NCI-H2029 (cell line): ENCODE data around the gene TNFSF13B.
A peak's percentile ranks its signal among the peaks of the same experiment; 100 is the strongest.
"Not testable (repeated sequence)": the region's sequence is repeated elsewhere in the genome, so short reads cannot be mapped to it uniquely, and the experiment has no call there.

Experiments
- DNase-seq: peaks from one replicate; lab custom pipeline; 2025; lab: John Stamatoyannopoulos, UW

TNFSF13B gene

DNA sequence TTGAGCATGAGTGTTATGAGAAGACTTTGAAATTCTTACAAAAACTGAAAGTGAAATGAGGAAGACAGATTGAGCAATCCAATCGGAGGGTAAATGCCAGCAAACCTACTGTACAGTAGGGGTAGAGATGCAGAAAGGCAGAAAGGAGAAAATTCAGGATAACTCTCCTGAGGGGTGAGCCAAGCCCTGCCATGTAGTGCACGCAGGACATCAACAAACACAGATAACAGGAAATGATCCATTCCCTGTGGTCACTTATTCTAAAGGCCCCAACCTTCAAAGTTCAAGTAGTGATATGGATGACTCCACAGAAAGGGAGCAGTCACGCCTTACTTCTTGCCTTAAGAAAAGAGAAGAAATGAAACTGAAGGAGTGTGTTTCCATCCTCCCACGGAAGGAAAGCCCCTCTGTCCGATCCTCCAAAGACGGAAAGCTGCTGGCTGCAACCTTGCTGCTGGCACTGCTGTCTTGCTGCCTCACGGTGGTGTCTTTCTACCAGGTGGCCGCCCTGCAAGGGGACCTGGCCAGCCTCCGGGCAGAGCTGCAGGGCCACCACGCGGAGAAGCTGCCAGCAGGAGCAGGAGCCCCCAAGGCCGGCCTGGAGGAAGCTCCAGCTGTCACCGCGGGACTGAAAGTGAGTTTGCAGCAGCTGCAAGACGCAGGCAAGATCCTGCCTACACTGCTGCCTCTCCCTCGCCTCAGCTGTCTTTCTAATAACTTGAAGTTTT lies at the start of gene TNFSF13B:
Gene TNFSF13B, plus strand, starts transcription at position 118 of the 728 bp plus-strand sequence. Its CDS starts 178 bp downstream, at position 296.
- DNase-seq = no peak

DNA sequence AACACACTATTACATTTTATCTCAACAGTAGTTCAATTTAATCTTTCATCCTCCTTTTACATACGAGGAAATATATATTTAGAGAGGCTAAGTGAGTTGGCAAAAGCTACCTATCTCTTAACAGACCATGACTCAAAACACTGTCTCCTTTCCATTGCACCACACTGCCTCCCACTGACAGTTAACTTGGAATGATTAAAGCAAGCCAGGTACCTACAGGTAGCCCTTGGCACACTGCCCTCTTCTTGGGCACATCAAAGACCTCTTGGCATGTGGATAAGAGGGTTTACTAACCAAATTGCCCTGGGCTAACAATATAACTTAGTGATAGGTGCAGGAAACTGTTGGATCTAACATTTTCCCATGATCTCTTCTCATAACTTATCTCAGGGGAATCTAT lies 49.5 kb upstream of the TNFSF13B start:
- DNase-seq = peak; percentile 9

DNA sequence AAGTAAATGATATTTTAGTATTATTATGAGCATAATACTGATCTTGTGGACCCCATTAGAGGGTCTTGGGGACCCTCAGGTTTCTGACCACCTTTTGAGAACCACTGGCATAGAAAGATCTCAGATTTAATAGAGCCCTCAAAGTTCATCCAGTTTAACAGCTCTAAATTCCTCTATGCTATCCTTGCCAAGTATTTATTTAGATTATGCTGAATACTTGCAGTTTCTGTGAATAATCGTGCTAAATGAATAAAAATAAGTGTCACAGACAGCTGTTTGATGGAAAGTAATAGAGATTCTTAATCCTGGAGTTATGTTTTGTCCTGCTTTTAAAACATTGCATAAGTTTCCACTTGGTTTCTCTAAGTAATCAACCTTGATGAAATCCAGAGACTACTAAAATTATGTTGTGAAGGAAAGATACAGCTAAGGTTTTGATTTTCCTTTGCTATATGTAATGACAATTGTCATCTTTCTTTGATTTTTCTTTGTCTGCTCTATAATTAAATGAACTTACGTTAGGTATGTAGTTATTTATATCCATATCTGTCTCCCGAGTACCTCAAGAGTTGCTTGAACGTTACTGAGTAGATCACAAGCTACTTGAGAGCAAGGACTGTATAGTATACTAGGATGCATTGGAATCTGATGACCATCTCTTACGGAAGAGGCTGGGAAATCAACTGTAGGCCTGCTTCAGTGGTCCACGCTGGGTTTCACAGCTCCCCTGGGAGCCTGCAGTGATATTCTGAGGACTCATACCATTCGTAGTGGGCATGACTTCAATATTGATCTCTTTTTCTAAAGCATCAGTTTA lies 45.6 kb upstream of the TNFSF13B start:
- no peak for DNase-seq

GRCh38 chr13:108225440-108225839 lies 44.1 kb upstream of the TNFSF13B start:
- no peak for DNase-seq

GRCh38 chr13:108226184-108226583 lies 43.3 kb upstream of the TNFSF13B start:
- DNase-seq = no peak

DNA sequence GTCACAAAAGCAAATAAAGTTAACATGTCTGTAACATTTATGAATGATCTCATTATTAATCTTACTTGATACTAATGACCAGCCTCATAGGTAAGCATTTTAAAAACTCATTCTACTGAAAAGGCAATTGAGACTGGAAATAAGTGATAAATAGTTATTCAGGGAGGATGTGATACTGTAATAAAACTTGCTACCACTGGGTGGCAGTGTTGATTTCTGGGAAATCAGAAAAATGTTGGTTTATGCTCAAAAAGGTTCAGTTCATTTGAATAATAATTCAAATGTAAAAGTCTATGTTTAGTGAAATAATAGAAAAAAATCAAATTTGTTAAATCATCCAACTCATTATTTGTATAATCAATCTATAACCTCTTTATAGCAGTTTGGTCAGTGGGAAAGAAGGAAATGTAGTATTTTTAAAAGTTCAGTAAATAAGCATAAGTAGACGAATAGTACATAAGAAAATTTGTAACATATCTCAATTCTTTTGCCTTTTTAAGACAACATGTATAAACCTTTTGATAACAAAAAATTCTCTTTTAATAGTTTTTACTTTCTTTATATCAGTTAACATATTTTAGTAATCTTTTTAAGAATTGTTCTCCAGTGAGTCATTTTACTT lies 41.8 kb upstream of the TNFSF13B start:
- DNase-seq = no peak

DNA sequence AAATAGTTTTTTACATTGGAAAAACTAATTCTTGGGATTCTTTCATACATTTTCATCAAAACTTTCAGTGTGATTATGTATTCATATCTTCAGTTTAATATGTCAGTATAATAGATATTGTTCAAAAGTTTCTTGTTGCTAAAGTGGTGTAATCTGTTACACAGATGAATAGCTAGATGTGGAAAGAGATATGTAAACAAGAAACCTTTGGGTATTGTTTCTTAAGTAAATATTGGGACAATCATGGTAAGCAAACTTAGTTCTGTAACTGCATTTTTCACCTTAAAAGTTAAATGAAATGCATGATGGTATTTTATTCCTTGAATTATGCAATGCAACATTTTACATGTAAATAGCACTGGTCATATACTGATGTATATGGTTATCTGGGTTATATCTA lies 39.1 kb upstream of the TNFSF13B start:
- no peak for DNase-seq

DNA sequence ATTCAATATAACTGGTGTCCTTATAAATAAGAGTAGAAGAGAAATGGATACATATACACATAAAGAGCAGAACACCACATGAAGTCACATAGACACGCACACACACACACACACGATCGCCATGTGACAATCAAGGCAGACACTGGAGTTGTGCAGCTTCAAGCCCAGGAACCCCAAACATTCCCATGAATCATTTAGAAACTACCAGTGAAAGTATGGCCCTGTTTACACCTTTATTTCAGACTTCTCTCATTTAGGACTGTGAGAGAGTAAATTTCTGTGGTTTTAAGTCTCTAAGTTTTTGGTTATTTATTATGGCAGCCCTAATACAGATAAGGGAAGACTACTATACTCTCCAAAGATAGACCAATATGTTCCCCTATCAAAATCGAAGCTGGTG lies 20.4 kb upstream of the TNFSF13B start:
- DNase-seq = no peak

DNA sequence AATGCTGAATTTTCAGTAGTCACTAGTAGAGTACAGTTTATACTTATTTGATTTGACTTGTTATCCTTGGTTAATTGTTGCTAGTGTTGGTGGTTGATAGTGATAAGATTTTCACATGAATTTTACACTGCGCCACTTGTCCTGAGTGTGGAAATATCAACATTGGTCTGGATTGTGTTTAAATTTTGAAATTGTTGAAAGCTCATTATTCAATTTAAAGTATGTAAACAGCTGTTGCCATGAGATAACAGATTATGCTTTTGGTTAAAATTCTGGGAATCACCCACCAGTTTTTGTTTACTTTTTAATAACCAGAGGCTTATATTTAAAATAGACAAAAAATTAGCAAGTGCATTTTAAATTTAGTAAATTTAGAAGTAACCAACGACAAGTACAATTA lies 12.3 kb upstream of the TNFSF13B start:
- DNase-seq = no peak

- no peak for DNase-seq
Observed at GRCh38 chr13:108263621-108264355, 5.7 kb upstream of the TNFSF13B start.

DNA sequence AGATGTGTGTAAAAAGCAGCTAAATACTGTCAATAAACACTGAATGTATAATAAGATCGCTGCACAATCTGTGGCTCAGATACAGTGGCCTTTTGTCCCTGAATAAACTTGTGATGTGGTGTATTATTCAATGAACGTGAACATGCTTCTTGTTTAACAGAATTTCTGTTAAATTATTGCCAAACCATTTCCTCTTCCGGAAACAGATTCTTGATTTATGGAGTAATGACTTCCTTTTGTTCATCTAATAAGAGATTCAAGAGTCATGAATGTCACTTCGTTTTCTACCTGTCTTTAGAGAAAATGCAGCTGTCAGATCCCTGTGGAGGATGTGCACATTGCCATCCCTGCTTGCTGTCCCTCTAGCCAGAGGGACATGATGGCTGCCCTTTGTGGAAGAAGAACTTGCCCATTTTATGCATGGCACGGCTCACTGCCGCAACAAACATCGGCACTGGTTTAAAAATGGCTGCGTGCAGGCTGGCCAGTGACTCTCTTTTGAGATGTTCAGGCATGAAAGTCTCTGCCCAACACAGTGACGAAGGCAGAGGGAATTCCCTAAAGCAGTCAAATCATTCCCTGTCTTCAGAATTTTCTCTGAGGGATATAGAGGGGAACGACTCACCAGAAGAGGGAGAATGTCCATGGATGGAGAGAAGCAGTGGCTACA lies 3.1 kb upstream of the TNFSF13B start:
- no peak for DNase-seq

DNA sequence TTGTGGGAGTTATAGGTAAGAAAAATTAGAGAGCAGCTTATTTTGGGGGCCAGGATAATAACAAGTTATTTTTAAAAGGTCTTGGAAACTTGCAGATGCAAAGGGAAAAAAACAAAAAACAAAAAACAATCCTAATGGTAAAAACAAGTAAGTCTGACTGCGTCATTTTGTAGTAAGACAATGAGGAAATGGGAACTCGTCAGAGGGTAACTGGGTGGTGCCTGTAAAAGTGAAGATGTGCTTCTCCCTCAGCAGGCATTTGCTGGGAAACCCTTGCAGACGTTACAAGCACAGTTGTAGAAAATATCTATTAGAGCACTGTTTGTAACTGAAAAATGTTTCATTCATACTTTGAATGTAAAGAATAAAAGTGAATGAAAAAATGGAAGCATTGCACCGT lies 2.2 kb upstream of the TNFSF13B start:
- DNase-seq = no peak

DNA sequence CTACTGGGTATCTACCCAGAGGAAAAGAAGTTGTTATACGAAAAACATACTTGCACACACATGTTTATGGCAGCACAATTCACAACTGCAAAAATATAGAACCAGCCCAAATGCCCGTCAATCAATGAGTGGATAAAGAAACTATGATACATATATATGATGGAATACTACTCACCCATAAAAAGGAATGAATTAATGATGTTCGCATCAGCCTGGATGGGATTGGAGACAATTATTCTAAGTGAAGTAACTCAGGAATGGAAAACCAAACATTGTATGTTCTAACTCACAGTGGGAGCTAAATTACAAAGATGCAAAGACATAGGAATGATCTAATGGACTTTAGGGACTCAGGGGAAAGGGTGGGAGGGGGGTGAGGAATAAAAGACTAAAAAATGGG lies 1.7 kb upstream of the TNFSF13B start:
- not testable (repeated sequence) for DNase-seq

- no peak for DNase-seq
Observed at GRCh38 chr13:108268466-108269112, 929 bp upstream of the TNFSF13B start.

GRCh38 chr13:108270442-108270841 lies 924 bp downstream of the TNFSF13B start:
- no peak for DNase-seq

DNA sequence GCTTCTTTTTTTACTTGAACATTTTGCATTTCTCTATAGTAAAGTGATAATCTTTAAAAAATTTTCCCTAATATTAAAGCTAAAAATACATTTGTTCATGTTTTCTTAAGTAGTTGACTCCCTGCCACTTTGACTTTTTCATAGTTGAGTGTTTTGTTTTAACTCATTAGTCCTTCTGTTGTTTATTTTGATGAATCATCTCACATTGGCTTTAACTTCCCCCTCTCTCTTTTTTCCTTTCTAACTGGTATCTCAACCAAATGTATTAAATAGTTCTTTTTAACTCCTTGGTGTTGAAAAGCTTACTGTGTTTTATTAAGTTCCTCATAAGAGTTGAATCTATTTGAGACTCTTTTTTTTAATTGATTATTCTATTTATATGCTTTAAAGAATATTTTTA lies 2.8 kb downstream of the TNFSF13B start:
- no peak for DNase-seq

DNA sequence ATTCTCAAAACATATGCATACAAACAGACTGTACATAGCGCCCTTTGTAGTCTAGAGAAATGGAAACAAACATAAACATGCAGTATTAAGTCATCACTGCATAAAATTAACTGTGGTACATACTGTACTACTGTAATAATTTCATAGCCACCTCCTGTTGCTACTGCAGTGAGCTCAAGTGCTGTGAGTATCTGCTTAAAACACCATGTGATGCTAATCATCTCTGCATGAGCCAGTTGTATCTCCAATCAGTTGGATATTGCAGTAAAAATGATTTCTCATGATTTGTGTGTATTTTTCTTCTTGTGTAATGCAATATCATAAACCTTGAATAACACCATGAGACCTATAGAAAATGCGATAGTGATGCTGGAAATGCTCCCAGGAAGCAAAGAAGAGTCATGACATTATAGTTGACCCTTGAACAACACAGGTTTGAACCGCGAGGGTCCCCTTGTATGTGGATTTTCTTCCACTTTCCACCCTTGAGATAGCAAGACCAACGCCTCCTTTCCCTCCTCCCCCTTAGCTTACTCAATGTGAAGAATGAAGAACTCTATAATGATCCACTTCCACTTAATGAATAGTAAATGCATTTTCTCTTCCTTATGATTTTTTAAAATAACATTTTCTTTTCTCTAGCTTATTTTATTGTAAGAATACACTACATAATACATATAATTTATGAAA lies 4.1 kb downstream of the TNFSF13B start:
- no peak for DNase-seq

GRCh38 chr13:108274718-108275117 lies 5.2 kb downstream of the TNFSF13B start:
- DNase-seq = no peak

DNA sequence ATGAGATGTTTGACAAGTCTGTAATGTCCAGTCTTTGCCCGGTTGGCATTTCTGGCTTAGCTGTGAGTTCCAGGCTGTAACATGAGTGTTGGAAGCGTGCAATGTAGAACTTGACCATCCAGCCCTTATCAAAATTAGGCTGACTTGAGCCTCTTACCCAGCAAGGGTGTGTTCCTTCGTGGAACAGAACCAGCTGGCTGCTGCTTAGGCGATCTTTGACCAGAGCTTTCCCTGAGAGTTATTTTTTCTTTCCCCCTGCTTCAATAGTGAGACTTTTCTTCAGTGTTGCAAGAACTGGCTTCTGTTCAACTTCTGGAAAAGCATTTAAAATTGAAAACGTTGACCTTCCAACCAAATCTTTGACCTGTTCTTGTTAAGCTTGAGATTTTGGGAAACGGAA lies 6.5 kb downstream of the TNFSF13B start:
- DNase-seq = no peak

DNA sequence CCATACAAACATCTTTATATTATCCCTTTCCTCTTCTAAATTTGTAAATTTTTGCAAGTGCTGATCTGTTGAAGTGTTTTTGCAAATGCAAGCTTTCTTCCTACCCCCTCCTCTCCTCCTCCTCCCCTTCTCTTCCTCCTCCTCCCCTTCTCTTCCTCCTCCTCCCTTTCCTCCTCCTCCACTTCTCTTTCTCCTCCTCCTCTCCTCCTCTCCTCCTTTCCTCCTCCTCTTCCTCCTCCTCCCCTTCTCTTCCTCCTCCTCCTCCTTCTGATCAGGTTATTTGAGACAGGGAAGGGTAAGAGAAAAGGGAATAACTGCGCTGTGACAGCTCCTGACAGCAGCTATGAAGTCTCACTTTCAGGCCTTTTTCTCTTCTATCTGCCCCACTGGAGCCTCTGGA lies 8.9 kb downstream of the TNFSF13B start:
- DNase-seq = no peak

DNA sequence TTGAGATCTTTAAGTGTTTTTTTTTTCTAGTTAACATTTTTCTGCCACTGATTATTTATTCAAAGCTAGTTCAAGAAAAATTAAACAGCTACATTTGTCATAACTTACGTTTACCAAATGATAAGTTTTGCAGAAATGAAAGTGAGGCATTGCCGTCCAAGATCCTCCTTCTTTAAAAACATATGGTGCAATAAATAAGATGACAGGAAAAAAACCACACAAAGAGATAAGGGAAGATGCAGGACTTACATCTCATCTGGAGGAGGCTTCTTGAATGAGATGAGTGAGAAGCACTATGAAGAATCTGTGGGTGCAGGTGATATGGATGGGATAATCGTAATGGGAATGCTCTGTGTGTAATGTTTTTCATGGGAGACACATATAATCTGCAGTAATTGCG lies 12.4 kb downstream of the TNFSF13B start:
- no peak for DNase-seq
